Astrocyte (in vitro differentiated cells and primary cell): Measurements from ENCODE around the gene TRIM16. TPM values are rescaled to one million over a fixed set of nuclear protein-coding genes. Genes with fewer than 3 reads are reported as not detected.
"Not testable (repeated sequence)": the region's sequence is repeated elsewhere in the genome, so short reads cannot be mapped to it uniquely, and the experiment has no call there.

ENCODE experiments used
- DNase-seq: peaks from one replicate; pipeline ENCODE4 v3.0.0-alpha.2; 2010; ENCODE audit warnings: low read depth
- FAIRE-seq: peaks from 2 replicates; lab custom pipeline; 2011; peaks lifted over from hg19 to GRCh38; lab: Jason Lieb, UNC
- H2AFZ ChIP-seq: 2 replicates; pipeline ENCODE4 v1.6.0; 2012; ENCODE audit warnings: low read depth, low read length, inconsistent platforms
- H3K27ac ChIP-seq: 2 replicates; pipeline ENCODE4 v1.5.1; 2011; ENCODE audit warnings: low read depth, low read length, inconsistent platforms
- H3K27me3 ChIP-seq: 2 replicates; pipeline ENCODE4 v1.6.0; 2011; ENCODE audit warnings: low read length, inconsistent platforms; ENCODE audit not compliant: insufficient read depth
- H3K36me3 ChIP-seq: 2 replicates; pipeline ENCODE4 v1.5.1; 2011; ENCODE audit warnings: low read length, inconsistent platforms; ENCODE audit not compliant: insufficient read depth
- H3K4me1 ChIP-seq: 2 replicates; pipeline ENCODE4 v1.5.1; 2011; ENCODE audit warnings: low read length, inconsistent platforms; ENCODE audit not compliant: insufficient read depth
- H3K4me2 ChIP-seq: 2 replicates; pipeline ENCODE4 v1.6.0; 2012; ENCODE audit warnings: low read length, inconsistent platforms
- H3K4me3 ChIP-seq: 2 replicates; pipeline ENCODE4 v1.5.1; 2011; ENCODE audit warnings: low read depth, mild to moderate bottlenecking, low read length, inconsistent platforms; ENCODE audit not compliant: insufficient read depth
- H3K79me2 ChIP-seq: 2 replicates; pipeline ENCODE4 v1.6.0; 2012; ENCODE audit warnings: mild to moderate bottlenecking, low read length, inconsistent platforms; ENCODE audit not compliant: insufficient read depth
- H3K9ac ChIP-seq: 2 replicates; pipeline ENCODE4 v1.6.0; 2012; ENCODE audit warnings: mild to moderate bottlenecking, low read length, inconsistent platforms
- H3K9me3 ChIP-seq: 2 replicates; pipeline ENCODE4 v1.5.1; 2012; ENCODE audit warnings: low read depth, mild to moderate bottlenecking, low read length, inconsistent platforms; ENCODE audit not compliant: insufficient read depth
- H4K20me1 ChIP-seq: 2 replicates; pipeline ENCODE4 v1.6.0; 2012; ENCODE audit warnings: low read length, inconsistent platforms; ENCODE audit not compliant: insufficient read depth
- H3K27ac Mint-ChIP-seq: one replicate; pipeline ENCODE4 v1.8.0; 2021; ENCODE audit warnings: mild to moderate bottlenecking, mixed read lengths; ENCODE audit not compliant: unreplicated experiment
- H3K27me3 Mint-ChIP-seq: one replicate; pipeline ENCODE4 v1.8.0; 2021; ENCODE audit warnings: low read depth, mixed read lengths; ENCODE audit not compliant: unreplicated experiment
- H3K36me3 Mint-ChIP-seq: one replicate; pipeline ENCODE4 v1.8.0; 2021; ENCODE audit warnings: low read depth, mixed read lengths; ENCODE audit not compliant: unreplicated experiment
- H3K4me1 Mint-ChIP-seq: one replicate; pipeline ENCODE4 v1.8.0; 2021; ENCODE audit warnings: low read depth, mixed read lengths; ENCODE audit not compliant: unreplicated experiment
- H3K4me3 Mint-ChIP-seq: one replicate; pipeline ENCODE4 v1.8.0; 2021; ENCODE audit warnings: mild to moderate bottlenecking, moderate library complexity, mixed read lengths; ENCODE audit not compliant: unreplicated experiment
- H3K9me3 Mint-ChIP-seq: one replicate; pipeline ENCODE4 v1.8.0; 2021; ENCODE audit warnings: mild to moderate bottlenecking, mixed read lengths; ENCODE audit not compliant: unreplicated experiment
- total RNA-seq: library from RNA; stranded (reverse); gene quantifications from 2 replicates; pipeline ENCODE4 v1.2.1, GENCODE V29; 2021

The TRIM16 gene
- total RNA-seq, 1 donor from 2014 or later, result 44.8 TPM

GRCh38 chr17:15642505-15643251 is 41.4 kb downstream of the TRIM16 start:
- peak overlapping the region; percentile 47 for H3K27ac Mint-ChIP-seq

GRCh38 chr17:15642014-15642413 is 42.1 kb downstream of the TRIM16 start:
- H4K20me1 ChIP-seq, H3K27ac ChIP-seq, H3K79me2 ChIP-seq, H2AFZ ChIP-seq, FAIRE-seq, H3K27ac Mint-ChIP-seq, H3K4me3 Mint-ChIP-seq, H3K4me2 ChIP-seq, H3K9me3 ChIP-seq, H3K36me3 Mint-ChIP-seq, H3K9me3 Mint-ChIP-seq, DNase-seq, H3K9ac ChIP-seq, H3K4me3 ChIP-seq, H3K27me3 Mint-ChIP-seq, H3K36me3 ChIP-seq, H3K27me3 ChIP-seq: not testable (repeated sequence)
- H3K4me1 ChIP-seq, result peaks cover 12% of the 10 kb centered on the region
- peaks cover 15% of the 10 kb centered on the region for H3K4me1 Mint-ChIP-seq

More at GRCh38 chr17:15642505-15643251, 41.4 kb downstream of the TRIM16 start:
- H3K9me3 Mint-ChIP-seq, H3K4me2 ChIP-seq, H4K20me1 ChIP-seq, H3K27me3 ChIP-seq, H3K4me3 ChIP-seq, H3K79me2 ChIP-seq, H3K4me3 Mint-ChIP-seq, H3K9ac ChIP-seq, H2AFZ ChIP-seq, H3K36me3 Mint-ChIP-seq, H3K9me3 ChIP-seq, H3K27me3 Mint-ChIP-seq, DNase-seq, H3K36me3 ChIP-seq: not testable (repeated sequence)
- peak overlapping the region; percentile 53 for H3K27ac ChIP-seq
- FAIRE-seq, result peak; percentile 98
- H3K4me1 Mint-ChIP-seq, result peaks cover 15% of the 10 kb centered on the region
- H3K4me1 ChIP-seq, result peaks cover 12% of the 10 kb centered on the region

DNA sequence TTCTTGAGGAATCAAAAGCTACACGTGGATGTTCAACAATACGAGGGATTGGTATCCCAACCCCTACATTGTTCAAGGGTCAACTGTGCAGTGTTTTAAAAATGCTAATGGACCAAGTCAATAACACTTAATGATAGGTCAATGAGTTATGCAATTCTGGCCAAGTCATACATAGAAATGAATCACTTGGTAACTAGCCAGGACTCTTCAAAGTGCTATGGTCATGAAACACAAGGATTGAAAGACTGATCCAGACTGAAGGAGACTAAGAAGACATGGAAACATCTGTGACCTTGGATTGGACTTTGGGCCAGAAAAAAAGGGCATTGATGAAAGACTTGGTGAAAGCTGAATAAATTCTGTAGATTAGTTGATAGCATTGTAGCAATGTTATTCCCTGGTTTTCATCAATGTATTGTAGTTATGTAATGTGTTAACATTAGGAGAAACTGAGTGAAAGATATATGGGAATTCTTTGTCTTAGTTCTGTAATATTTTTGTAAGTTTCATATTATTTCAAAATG is 53.1 kb downstream of the TRIM16 start:
- H3K27me3 Mint-ChIP-seq, H3K4me3 Mint-ChIP-seq, H3K79me2 ChIP-seq, H3K27ac ChIP-seq, H3K9me3 ChIP-seq, H3K9ac ChIP-seq, H3K4me3 ChIP-seq, H3K9me3 Mint-ChIP-seq, H3K36me3 ChIP-seq, DNase-seq, H3K27me3 ChIP-seq, H4K20me1 ChIP-seq, H3K4me1 ChIP-seq, H2AFZ ChIP-seq, H3K27ac Mint-ChIP-seq, H3K4me2 ChIP-seq, H3K4me1 Mint-ChIP-seq: not testable (repeated sequence)
- peak; percentile 73 for FAIRE-seq
- peaks cover 26% of the 10 kb centered on the region for H3K36me3 Mint-ChIP-seq

DNA sequence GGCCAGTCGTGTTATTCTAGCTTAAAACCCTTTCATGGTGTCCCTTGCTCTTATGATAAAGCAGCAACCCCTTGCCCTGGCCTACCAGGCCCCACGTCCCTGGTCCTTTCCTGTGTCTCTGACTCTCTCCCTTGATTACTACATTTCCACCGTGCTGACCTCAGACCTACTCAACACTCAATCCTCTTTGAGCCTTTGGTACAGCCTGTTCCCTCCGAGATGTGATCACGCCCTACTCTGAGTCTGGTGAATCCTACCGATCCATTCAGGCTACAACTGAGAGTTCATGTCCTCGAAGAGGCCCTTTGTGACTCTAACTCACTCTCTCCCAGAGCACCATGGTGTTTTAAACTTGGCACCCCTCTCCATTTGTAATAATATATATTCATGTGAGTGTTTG is 54.1 kb downstream of the TRIM16 start:
- not testable (repeated sequence) for H3K4me2 ChIP-seq, DNase-seq, H3K27me3 ChIP-seq, H3K27ac ChIP-seq, H3K9me3 Mint-ChIP-seq, H3K79me2 ChIP-seq, H3K4me3 Mint-ChIP-seq, H4K20me1 ChIP-seq, H3K4me1 ChIP-seq, H2AFZ ChIP-seq, H3K27ac Mint-ChIP-seq, H3K9ac ChIP-seq, H3K4me3 ChIP-seq, H3K27me3 Mint-ChIP-seq, H3K36me3 ChIP-seq, FAIRE-seq, H3K9me3 ChIP-seq, H3K4me1 Mint-ChIP-seq
- peaks cover 22% of the 10 kb centered on the region for H3K36me3 Mint-ChIP-seq

DNA sequence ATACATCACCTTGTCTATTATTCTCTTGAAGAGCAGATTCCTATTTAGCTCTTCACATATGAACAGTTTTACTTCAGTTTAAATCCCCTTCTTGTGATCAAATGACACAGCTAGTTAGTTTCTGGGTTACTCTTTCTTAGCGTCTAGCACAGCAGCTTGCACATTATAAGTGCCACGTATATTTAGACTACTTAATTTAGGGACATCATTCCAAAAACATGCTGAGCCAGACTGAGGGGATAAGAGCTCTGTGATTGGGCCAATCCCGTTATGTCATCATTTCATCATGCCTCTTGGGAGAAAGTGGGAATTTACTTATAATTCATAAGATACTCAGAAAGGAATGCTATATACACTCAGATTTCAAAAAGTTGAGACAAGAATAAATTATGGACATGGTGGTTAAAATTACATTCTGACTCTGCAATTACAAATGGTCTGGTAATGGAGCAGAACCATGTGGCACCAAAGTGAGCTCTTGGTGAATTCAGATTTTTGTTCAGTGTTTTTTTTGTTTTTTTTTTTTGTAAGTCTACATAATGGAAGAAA is 60.4 kb downstream of the TRIM16 start:
- not testable (repeated sequence) for H3K9me3 Mint-ChIP-seq, H3K27ac ChIP-seq, H3K4me3 Mint-ChIP-seq, H3K27me3 Mint-ChIP-seq, DNase-seq, H3K4me1 Mint-ChIP-seq, H3K79me2 ChIP-seq, H2AFZ ChIP-seq, H3K4me2 ChIP-seq, H3K27ac Mint-ChIP-seq, H3K9ac ChIP-seq, FAIRE-seq, H3K4me3 ChIP-seq, H3K27me3 ChIP-seq, H3K36me3 Mint-ChIP-seq, H3K9me3 ChIP-seq, H4K20me1 ChIP-seq, H3K4me1 ChIP-seq, H3K36me3 ChIP-seq

- not testable (repeated sequence) for H2AFZ ChIP-seq, H3K9me3 ChIP-seq, DNase-seq, FAIRE-seq, H3K4me2 ChIP-seq, H3K36me3 ChIP-seq, H3K27me3 Mint-ChIP-seq, H3K36me3 Mint-ChIP-seq, H3K4me1 Mint-ChIP-seq, H3K27ac ChIP-seq, H4K20me1 ChIP-seq, H3K27ac Mint-ChIP-seq, H3K4me3 Mint-ChIP-seq, H3K4me3 ChIP-seq, H3K27me3 ChIP-seq, H3K4me1 ChIP-seq, H3K9me3 Mint-ChIP-seq, H3K79me2 ChIP-seq, H3K9ac ChIP-seq
These were observed 60.9 kb downstream of the TRIM16 start for GRCh38 chr17:15623255-15623654.
